ENCODE results near the gene IL10.
"Not testable (repeated sequence)": the region's sequence is repeated elsewhere in the genome, so short reads cannot be mapped to it uniquely, and the experiment has no call there.

The IL10 gene

DNA sequence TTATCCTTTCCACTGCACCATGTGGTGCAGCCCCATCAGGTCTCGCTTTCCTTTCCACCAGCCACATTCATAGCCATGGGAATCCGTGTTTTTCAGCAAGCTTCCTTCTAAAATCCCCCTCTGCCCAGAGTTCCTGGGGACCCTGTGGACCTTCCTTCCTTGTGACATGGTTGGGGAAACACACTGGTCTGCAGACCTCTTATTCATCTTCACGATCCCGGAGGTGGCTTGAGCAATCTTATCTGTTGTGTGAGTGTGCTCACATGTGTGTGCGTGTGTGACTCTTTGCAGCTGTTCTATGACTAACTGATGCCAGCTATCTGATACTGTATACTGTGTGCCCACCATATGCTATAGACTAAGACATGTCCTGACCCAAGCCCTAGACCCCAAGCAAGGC is 15.6 kb upstream of the IL10 start:
- DNase-seq (ENCODE audit: low spot score in 2 of 2) (no peak), ATAC-seq (replicated peaks; ENCODE audit: extremely low read depth, poor library complexity, severe bottlenecking) (no peak)
- no peak overlapping the region for H3K27ac Mint-ChIP-seq (ENCODE audit: low read depth)
- H3K4me1 Mint-ChIP-seq: peaks cover 64% of the 10 kb centered on the region
- no peak overlapping the region for H3K4me3 Mint-ChIP-seq
- peaks cover 1% of the 10 kb centered on the region for H3K36me3 Mint-ChIP-seq (ENCODE audit: insufficient read depth)
- H3K27me3 Mint-ChIP-seq: no peaks in the 10 kb centered on the region
- H3K9me3 Mint-ChIP-seq: no peaks in the 10 kb centered on the region

DNA sequence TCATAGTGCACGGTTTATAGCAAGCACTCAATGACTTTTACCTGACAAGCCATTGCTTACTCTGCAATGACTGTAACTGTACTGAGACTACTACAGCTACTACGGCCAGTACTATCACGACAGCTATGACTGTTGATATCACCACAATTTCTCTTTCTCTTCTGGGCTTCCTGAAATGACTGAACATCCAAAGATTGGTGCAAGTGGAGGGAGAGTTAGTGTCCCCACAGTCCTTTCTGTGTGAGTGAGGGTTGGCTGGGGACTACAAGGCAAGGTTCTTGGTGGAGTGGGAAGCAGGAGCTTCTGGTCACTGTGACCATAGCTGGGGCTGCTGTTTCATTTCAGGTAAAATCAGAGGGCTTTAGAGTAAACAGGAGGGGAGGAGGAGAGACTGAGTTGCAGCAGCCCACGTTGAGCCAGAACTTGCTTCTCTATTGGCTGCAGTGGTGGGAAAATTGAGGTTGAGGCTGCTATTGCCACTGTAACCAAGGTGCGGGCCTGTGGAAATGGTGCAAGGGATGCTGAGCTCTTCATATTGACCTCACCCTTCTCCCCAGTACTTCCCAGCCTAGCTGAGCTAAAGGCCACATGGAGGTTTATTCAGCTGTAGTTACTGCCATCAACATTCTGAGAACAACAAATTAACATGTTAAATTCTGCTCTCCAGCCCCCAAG is 14.1 kb upstream of the IL10 start:
- Mint-ChIP-seq H3K4me3 (peak overlapping the region; percentile 33), H3K9me3 (no peaks in the 10 kb centered on the region), H3K27me3 (no peaks in the 10 kb centered on the region), H3K4me1 (peaks cover 66% of the 10 kb centered on the region), H3K36me3 (ENCODE audit: insufficient read depth) (peaks cover 1% of the 10 kb centered on the region), H3K27ac (ENCODE audit: low read depth) (peak overlapping the region; percentile 91)
- DNase-seq (ENCODE audit: low spot score in 2 of 2) (no peak), ATAC-seq (replicated peaks; ENCODE audit: extremely low read depth, poor library complexity, severe bottlenecking) (no peak)

DNA sequence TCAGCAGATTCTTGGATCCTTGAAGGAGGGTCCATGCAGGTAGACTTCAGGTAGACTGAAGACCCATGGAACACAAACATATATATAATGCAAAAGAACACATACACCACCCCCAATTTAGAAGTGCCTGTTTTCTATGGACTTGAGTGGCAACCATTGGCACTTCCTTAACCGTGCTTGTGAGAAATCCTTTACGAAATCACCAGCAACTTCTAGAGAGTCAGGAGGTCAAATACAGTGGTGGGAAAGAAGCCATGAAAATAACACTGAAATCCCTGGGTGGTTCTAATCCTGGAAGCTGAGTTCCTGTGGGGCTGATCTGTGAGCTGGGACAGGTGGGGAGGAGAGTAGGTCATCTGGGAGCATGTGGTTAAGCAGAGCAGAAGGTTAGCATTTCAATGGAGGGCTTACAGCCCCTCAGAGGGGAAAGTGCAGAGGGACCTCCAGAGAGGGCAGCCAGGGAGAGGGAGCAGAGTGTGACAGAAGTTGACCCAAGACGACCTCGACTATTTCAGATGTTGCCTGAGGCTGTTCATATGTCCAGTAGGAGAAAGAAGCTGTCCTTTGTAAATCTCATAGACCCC is 13.0 kb upstream of the IL10 start:
- Mint-ChIP-seq H3K4me1 (peaks cover 58% of the 10 kb centered on the region), H3K36me3 (ENCODE audit: insufficient read depth) (peaks cover 1% of the 10 kb centered on the region), H3K4me3 (no peak overlapping the region), H3K9me3 (no peaks in the 10 kb centered on the region), H3K27me3 (no peaks in the 10 kb centered on the region), H3K27ac (ENCODE audit: low read depth) (peak overlapping the region; percentile 91)
- ATAC-seq (replicated peaks; ENCODE audit: extremely low read depth, poor library complexity, severe bottlenecking) (no peak), DNase-seq (ENCODE audit: low spot score in 2 of 2) (no peak)

DNA sequence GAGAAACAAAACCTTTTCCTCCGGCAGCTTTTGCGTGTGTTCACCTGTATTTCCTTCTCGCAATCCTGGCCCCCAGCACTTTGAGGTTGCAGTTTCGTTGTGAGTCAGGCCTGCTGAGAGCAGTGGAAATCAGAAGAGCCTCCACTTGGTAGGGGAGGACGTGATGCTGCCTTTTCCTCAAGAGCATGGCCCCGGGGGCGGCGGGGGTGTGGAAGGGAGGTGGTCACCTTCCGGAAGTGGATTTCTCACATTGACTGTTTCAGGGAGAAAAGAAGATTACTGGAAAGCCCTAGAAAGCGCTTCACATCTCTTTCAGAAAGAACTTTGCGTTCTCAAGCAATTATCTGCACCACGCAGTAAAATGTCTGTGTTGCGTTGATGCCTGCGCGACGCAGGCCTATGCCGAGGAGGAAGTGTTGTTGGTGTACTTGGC is 12.2 kb upstream of the IL10 start:
- Mint-ChIP-seq H3K4me3 (peak overlapping the region; percentile 65), H3K27ac (ENCODE audit: low read depth) (peak overlapping the region; percentile 91), H3K9me3 (no peaks in the 10 kb centered on the region), H3K27me3 (no peaks in the 10 kb centered on the region), H3K4me1 (peaks cover 58% of the 10 kb centered on the region), H3K36me3 (ENCODE audit: insufficient read depth) (peaks cover 1% of the 10 kb centered on the region)
- peak; percentile 36 to 40 for DNase-seq (ENCODE audit: low spot score in 2 of 2)
- peak; percentile 85 for ATAC-seq (replicated peaks; ENCODE audit: extremely low read depth, poor library complexity, severe bottlenecking)

DNA sequence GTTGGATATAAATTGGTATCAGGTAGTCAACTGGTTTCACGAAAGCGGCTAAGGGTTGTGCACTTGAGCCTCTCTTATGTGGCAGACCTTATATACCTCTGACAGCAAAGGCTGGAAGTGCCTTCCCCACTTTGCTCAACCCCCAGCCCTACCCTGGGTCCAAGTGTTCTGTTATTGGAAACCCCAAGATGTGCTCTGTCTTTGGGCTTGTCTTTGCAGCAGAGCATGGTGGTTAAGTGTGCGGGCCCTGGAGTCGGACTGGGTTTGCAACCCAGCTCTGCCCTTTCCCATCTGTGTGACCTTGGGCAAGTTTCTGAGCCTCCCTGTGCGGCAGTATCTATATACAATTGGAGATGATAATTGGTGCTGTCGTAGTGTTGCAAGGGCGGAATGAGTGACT is 11.2 kb upstream of the IL10 start:
- Mint-ChIP-seq H3K4me3 (no peak overlapping the region), H3K36me3 (ENCODE audit: insufficient read depth) (peaks cover 1% of the 10 kb centered on the region), H3K27ac (ENCODE audit: low read depth) (no peak overlapping the region), H3K9me3 (no peaks in the 10 kb centered on the region), H3K4me1 (peaks cover 58% of the 10 kb centered on the region), H3K27me3 (no peaks in the 10 kb centered on the region)
- no peak for ATAC-seq (replicated peaks; ENCODE audit: extremely low read depth, poor library complexity, severe bottlenecking)
- no peak for DNase-seq (ENCODE audit: low spot score in 2 of 2)

DNA sequence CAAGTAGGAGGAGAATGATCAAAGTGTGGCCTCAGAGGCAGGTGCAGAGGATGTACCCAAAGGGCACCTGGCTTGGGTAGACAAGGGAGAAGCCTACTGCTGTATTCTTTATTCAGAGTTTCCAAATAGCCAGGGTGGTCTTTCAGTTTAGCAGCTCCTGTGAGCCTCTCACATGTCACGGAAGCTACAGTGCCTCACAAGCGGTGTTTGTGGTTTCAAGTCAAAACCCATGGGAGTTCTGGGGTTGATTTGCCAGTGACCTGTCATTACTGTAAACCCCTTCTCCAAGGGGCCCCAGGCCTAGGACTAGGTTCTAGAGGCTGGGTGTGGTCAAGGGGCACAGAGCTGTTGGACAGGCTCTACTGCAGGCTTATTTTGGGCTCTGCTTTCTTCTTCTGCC is 10.2 kb upstream of the IL10 start:
- peaks cover 52% of the 10 kb centered on the region for H3K4me1 Mint-ChIP-seq
- H3K9me3 Mint-ChIP-seq: no peaks in the 10 kb centered on the region
- no peaks in the 10 kb centered on the region for H3K27me3 Mint-ChIP-seq
- peak; percentile 12 for ATAC-seq (replicated peaks; ENCODE audit: extremely low read depth, poor library complexity, severe bottlenecking)
- H3K4me3 Mint-ChIP-seq: no peak overlapping the region
- no peak for DNase-seq (ENCODE audit: low spot score in 2 of 2)
- peaks cover 1% of the 10 kb centered on the region for H3K36me3 Mint-ChIP-seq (ENCODE audit: insufficient read depth)
- no peak overlapping the region for H3K27ac Mint-ChIP-seq (ENCODE audit: low read depth)

DNA sequence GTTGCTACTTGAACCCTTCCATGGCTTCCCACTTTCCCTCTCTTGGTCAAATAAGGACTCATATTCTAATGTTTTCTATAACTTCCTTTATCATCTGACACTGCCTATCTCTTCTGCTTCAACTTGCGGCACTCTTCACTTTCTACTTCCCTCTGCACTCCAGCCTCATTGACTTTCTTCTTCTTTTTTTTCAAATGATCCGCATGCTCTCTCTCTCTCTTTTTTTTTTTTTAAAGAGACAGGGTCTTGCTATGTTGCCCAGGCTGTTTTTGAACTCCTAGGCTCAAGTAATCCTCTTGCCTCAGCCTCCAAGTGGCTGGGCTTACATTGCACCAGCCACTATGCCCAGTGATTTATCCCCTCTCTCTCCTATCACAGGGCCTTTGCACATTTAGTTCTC is 7.3 kb upstream of the IL10 start:
- no peak overlapping the region for H3K4me3 Mint-ChIP-seq
- H3K9me3 Mint-ChIP-seq: no peaks in the 10 kb centered on the region
- H3K36me3 Mint-ChIP-seq (ENCODE audit: insufficient read depth): peaks cover 1% of the 10 kb centered on the region
- H3K27me3 Mint-ChIP-seq: no peaks in the 10 kb centered on the region
- peaks cover 24% of the 10 kb centered on the region for H3K4me1 Mint-ChIP-seq
- no peak for ATAC-seq (replicated peaks; ENCODE audit: extremely low read depth, poor library complexity, severe bottlenecking)
- H3K27ac Mint-ChIP-seq (ENCODE audit: low read depth): no peak overlapping the region
- no peak for DNase-seq (ENCODE audit: low spot score in 2 of 2)

DNA sequence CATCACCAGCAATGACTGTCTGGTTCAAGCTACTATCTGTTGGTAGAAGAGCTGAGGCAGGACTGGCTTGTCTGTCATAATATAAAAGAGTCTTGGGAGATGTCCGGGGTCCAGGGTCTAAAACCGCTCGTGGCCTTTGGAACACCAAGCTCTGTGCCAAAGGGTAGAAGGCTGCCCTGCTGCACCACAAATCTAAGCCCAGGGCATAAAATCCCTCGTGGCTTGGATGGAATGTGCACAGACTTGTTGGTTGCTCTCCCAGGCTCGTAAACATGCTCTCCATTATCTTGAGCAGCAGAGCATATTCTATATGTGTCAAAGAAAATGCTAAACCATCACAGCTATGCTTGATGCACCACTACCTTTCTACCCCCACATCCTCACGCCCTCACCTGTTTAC is 6.6 kb upstream of the IL10 start:
- H3K4me3 Mint-ChIP-seq; DNase-seq (ENCODE audit: low spot score in 2 of 2); H3K27me3 Mint-ChIP-seq; H3K36me3 Mint-ChIP-seq (ENCODE audit: insufficient read depth); H3K9me3 Mint-ChIP-seq; ATAC-seq (replicated peaks; ENCODE audit: extremely low read depth, poor library complexity, severe bottlenecking); H3K27ac Mint-ChIP-seq (ENCODE audit: low read depth): not testable (repeated sequence)
- H3K4me1 Mint-ChIP-seq: peaks cover 20% of the 10 kb centered on the region

DNA sequence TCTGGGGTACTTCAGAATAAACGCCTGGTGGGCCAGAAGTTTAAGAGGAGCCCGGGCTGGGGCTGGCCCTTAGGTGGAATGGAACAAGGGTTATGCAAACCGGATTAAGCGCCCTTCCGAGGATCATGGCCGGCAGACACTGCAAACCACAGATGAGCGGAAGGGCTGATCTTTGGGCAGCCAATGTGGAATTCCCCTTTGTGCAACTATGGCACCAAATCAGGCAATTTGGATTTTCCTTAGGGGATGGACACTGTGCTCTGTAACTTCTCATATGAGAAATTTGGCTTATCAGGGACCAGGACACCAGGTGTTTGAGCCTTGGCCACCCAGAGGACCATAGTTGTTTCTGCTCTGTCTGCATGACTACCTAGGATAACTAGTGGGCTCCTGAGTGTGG is 5.7 kb upstream of the IL10 start:
- H3K36me3 Mint-ChIP-seq (ENCODE audit: insufficient read depth): peaks cover 2% of the 10 kb centered on the region
- no peaks in the 10 kb centered on the region for H3K27me3 Mint-ChIP-seq
- no peak overlapping the region for H3K27ac Mint-ChIP-seq (ENCODE audit: low read depth)
- DNase-seq (ENCODE audit: low spot score in 2 of 2) (no peak), ATAC-seq (replicated peaks; ENCODE audit: extremely low read depth, poor library complexity, severe bottlenecking) (no peak)
- peaks cover 28% of the 10 kb centered on the region for H3K4me1 Mint-ChIP-seq
- H3K4me3 Mint-ChIP-seq: no peak overlapping the region
- no peaks in the 10 kb centered on the region for H3K9me3 Mint-ChIP-seq

DNA sequence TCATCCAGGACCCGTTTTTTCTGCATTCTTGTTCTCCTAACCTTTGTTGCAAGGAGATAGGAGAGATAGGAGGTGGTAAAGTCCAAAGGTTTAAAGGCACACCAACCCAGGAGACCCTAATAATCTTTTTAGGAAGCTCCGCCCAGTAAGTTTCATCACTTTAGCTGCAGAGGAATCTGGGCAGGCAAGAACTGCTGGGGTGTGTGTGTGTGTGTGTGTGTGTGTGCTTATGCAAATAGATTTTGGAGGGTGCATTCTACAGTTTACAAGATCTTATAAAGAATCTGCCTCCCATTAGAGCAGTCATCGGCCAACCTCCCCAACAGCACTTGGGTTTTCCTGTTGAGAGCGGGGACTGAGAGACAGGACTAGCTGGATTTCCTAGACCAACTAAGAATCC is 3.9 kb upstream of the IL10 start:
- H3K9me3 Mint-ChIP-seq: no peaks in the 10 kb centered on the region
- H3K4me1 Mint-ChIP-seq: peaks cover 30% of the 10 kb centered on the region
- no peak overlapping the region for H3K4me3 Mint-ChIP-seq
- H3K27me3 Mint-ChIP-seq: no peaks in the 10 kb centered on the region
- H3K36me3 Mint-ChIP-seq (ENCODE audit: insufficient read depth): peaks cover 2% of the 10 kb centered on the region
- ATAC-seq (replicated peaks; ENCODE audit: extremely low read depth, poor library complexity, severe bottlenecking) (no peak), DNase-seq (ENCODE audit: low spot score in 2 of 2) (no peak)
- H3K27ac Mint-ChIP-seq (ENCODE audit: low read depth): no peak overlapping the region

DNA sequence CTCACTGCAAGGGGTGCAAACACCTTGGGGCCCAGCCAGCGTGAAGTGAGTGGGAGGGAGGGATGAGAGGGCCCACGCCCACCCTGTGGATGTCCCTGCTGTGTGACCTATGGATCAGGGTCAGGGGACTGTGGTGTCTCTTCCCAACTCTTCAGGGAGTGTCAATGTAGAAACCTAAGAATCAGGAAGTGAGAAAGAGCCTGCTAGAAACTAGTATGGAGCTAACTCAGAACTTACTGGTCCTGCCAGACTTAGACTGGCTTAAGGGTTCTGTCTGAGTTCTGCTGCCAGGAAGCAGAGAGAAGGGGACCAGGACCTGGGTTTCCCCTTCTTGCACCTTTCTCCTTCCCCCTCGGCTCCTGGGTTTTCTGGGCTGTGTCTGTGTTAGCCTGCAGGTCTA is 1.8 kb upstream of the IL10 start:
- Mint-ChIP-seq H3K27ac (ENCODE audit: low read depth) (no peak overlapping the region), H3K4me1 (peaks cover 51% of the 10 kb centered on the region), H3K36me3 (ENCODE audit: insufficient read depth) (peaks cover 2% of the 10 kb centered on the region), H3K4me3 (no peak overlapping the region), H3K9me3 (no peaks in the 10 kb centered on the region), H3K27me3 (no peaks in the 10 kb centered on the region)
- DNase-seq (ENCODE audit: low spot score in 2 of 2) (no peak), ATAC-seq (replicated peaks; ENCODE audit: extremely low read depth, poor library complexity, severe bottlenecking) (no peak)

DNA sequence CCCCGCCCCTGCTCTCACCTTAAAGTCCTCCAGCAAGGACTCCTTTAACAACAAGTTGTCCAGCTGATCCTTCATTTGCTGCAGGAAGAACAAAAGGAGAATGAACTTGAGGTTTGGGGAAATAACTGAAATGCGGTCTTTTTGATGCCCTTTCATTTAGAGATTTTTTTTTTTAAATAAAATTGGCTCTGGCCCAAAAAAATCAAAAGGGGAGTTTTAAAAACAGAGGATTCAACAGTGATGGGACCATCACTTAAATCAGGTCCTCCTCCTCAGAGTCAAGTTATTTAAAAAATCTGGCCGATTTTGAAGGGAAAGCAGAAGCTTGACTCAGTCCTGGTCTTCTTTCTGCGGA is 979 bp downstream of the IL10 start:
- DNase-seq (ENCODE audit: low spot score in 2 of 2) (no peak), ATAC-seq (replicated peaks; ENCODE audit: extremely low read depth, poor library complexity, severe bottlenecking) (no peak)
- Mint-ChIP-seq H3K4me1 (peaks cover 66% of the 10 kb centered on the region), H3K4me3 (peak overlapping the region; percentile 47), H3K27me3 (no peaks in the 10 kb centered on the region), H3K36me3 (ENCODE audit: insufficient read depth) (peaks cover 2% of the 10 kb centered on the region), H3K9me3 (no peaks in the 10 kb centered on the region), H3K27ac (ENCODE audit: low read depth) (peak overlapping the region; percentile 83)

DNA sequence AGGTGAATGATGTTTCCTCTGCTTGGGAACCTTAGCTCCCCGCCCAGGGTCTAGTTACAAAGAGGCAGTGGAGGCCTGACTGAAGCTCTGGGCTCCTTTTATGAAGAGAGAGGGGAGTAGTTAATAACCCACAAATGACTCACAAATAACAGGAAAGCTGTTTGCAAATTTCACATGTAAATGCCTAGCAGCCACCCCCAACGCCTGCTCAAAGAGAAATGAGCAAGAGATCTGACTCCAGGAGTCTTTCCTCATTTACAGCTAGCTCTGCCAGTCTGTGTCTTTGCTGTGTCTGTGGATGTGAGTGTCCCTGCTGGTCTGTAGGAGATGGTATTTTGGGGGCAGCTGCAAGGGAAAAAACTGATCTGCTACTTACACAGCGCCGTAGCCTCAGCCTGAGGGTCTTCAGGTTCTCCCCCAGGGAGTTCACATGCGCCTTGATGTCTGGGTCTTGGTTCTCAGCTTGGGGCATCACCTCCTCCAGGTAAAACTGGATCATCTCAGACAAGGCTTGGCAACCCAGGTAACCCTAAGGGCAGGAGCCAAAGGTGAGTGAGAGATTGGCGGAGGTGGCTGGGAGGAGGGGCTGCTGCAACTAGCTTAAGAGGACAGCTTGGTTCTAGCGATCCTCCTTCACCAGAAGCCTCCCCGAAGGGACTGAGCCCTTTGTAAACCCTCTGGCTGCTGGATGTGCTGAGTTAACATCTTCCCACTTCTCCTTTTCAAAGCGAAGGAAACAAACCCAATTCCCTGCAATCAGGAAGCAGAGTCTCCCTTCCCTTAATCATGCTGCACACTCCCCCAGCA is 1.6 kb downstream of the IL10 start, which contains the start of gene IL19:
Gene IL19 (plus strand): TSS at position 243 of the 807 bp plus-strand sequence. CDS start 65,890 bp downstream, outside the sequence.
- Mint-ChIP-seq H3K36me3 (ENCODE audit: insufficient read depth) (peaks cover 2% of the 10 kb centered on the region), H3K27ac (ENCODE audit: low read depth) (peak within 1 kb of the TSS; percentile 83), H3K9me3 (no peaks in the 10 kb centered on the region), H3K4me1 (peaks cover 72% of the 10 kb centered on the region), H3K4me3 (peak within 1 kb of the TSS; percentile 47), H3K27me3 (no peaks in the 10 kb centered on the region)
- ATAC-seq (replicated peaks; ENCODE audit: extremely low read depth, poor library complexity, severe bottlenecking): no peak
- no peak for DNase-seq (ENCODE audit: low spot score in 2 of 2)
